Natural killer cell treated with Interleukin-12 subunit alpha and Interleukin-12 subunit beta and Interleukin-15 and Interleukin-18, amount 100 ng/mL, for 72 hours (primary cell): ENCODE measurements around the gene GPR22. TPM values are rescaled to one million over a fixed set of nuclear protein-coding genes. Genes with fewer than 3 reads are reported as not detected.

ENCODE experiments used
- ATAC-seq, 2 donors: fragments of 150-1000 bp; cut with Tn5 transposase in 1 of 2; sonication (Bioruptor Pico), chemical (Tn5 transposase) in 1 of 2; 2 replicates each; pipeline ENCODE4 v1.10.0; 2021
- DNase-seq: peaks from one replicate; pipeline ENCODE4 v3.0.0; 2022; ENCODE audit warnings: low spot score
- H3K27ac Mint-ChIP-seq, 2 donors: 1 replicate in 1 of 2; 2 replicates in 1 of 2; pipeline ENCODE4 v1.8.0; 2022; ENCODE audit warnings: mixed read lengths in 2 of 2, mild to moderate bottlenecking in 1 of 2, moderate library complexity in 1 of 2
- H3K27me3 Mint-ChIP-seq, 2 donors: 1 replicate in 1 of 2; 2 replicates in 1 of 2; pipeline ENCODE4 v1.8.0; 2022; ENCODE audit warnings: mixed read lengths in 2 of 2
- H3K36me3 Mint-ChIP-seq: one replicate; pipeline ENCODE4 v1.8.0; 2022; ENCODE audit warnings: mixed read lengths
- H3K4me1 Mint-ChIP-seq, 2 donors: 1 replicate in 1 of 2; 2 replicates in 1 of 2; pipeline ENCODE4 v1.8.0; 2022; ENCODE audit warnings: low read depth in 2 of 2, mixed read lengths in 2 of 2, mild to moderate bottlenecking in 1 of 2
- H3K4me3 Mint-ChIP-seq: one replicate; pipeline ENCODE4 v1.8.0; 2022; ENCODE audit warnings: mixed read lengths
- H3K9me3 Mint-ChIP-seq: 2 replicates; pipeline ENCODE4 v1.8.0; 2022; ENCODE audit warnings: mixed read lengths
- total RNA-seq, 2 donors: library from RNA; stranded (reverse); gene quantifications; one replicate each; pipeline ENCODE4 v1.2.3, GENCODE V29; 2022

Gene GPR22
- total RNA-seq: not detected

- H3K27ac Mint-ChIP-seq: no peak within 1 kb of the TSS
- H3K27me3 Mint-ChIP-seq: no peaks in the 10 kb centered on the region
- ATAC-seq: no peak
- no peak for DNase-seq
- H3K4me3 Mint-ChIP-seq: no peak within 1 kb of the TSS
- no peaks in the 10 kb centered on the region for H3K36me3 Mint-ChIP-seq
- no peaks in the 10 kb centered on the region for H3K9me3 Mint-ChIP-seq
- H3K4me1 Mint-ChIP-seq: no peaks in the 10 kb centered on the region
Measured at GRCh38 chr7:107469929-107470328, at the start of gene GPR22. Gene GPR22 (plus strand): TSS chr7:107470057. CDS start chr7:107474061, 4,004 bp downstream.

GRCh38 chr7:107427462-107427861 is 42.4 kb upstream of the GPR22 start:
- H3K9me3 Mint-ChIP-seq: no peaks in the 10 kb centered on the region
- H3K36me3 Mint-ChIP-seq: no peaks in the 10 kb centered on the region
- ATAC-seq: no peak
- no peak for DNase-seq
- H3K27me3 Mint-ChIP-seq: no peaks in the 10 kb centered on the region
- no peak overlapping the region for H3K27ac Mint-ChIP-seq
- peaks cover 10 to 12% of the 10 kb centered on the region in 2 donors for H3K4me1 Mint-ChIP-seq
- H3K4me3 Mint-ChIP-seq: no peak overlapping the region

GRCh38 chr7:107428642-107429041 is 41.2 kb upstream of the GPR22 start:
- Mint-ChIP-seq H3K4me1 (peaks cover 10 to 12% of the 10 kb centered on the region in 2 donors), H3K27me3 (no peaks in the 10 kb centered on the region), H3K4me3 (no peak overlapping the region), H3K9me3 (peaks cover 4% of the 10 kb centered on the region), H3K27ac (no peak overlapping the region), H3K36me3 (no peaks in the 10 kb centered on the region)
- ATAC-seq: no peak
- no peak for DNase-seq

DNA sequence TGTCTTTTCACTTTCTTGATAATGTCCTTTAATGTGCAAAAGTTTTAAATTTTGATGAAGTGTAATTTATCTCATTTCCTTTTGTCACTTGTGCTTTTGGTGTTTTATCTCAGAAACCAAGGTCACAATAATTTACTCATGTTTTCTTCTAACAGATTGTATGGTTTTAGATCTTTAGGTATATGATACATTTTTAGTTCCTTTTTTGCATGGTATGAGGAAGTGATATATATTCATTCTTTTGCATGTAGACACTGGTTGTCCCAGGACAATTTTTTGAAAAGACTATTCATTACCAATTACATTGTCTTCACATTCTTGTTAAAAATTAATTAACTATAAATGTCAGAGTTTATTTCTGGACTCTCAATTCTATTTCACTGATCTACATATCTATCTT is 39.8 kb upstream of the GPR22 start:
- H3K36me3 Mint-ChIP-seq: no peaks in the 10 kb centered on the region
- ATAC-seq (no peak), DNase-seq (no peak)
- peaks cover 10 to 12% of the 10 kb centered on the region in 2 donors for H3K4me1 Mint-ChIP-seq
- H3K27me3 Mint-ChIP-seq: no peaks in the 10 kb centered on the region
- peaks cover 4% of the 10 kb centered on the region for H3K9me3 Mint-ChIP-seq
- no peak overlapping the region for H3K4me3 Mint-ChIP-seq
- H3K27ac Mint-ChIP-seq: no peak overlapping the region

DNA sequence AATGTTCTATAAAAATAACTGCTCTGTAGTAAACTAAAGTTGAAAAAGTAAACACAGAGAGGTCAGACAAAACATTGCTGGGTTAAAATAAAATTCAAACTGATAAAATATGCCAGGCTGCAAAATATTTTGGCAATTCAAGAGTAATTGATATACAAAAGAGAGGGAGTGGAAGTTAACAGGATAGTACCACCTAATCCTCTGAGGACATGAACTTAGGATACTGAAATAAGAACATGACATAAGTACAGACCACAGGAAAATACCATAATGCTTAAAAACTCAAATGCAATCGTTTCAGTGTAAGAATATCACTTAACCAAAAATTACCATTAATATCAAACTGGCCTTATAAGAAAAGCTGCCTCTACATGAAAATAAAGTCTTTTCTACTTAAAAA is 37.6 kb upstream of the GPR22 start:
- Mint-ChIP-seq H3K36me3 (peaks cover 5% of the 10 kb centered on the region), H3K27ac (no peak overlapping the region), H3K4me1 (peaks cover 10 to 17% of the 10 kb centered on the region in 2 donors), H3K4me3 (no peak overlapping the region), H3K27me3 (no peaks in the 10 kb centered on the region), H3K9me3 (peaks cover 8% of the 10 kb centered on the region)
- ATAC-seq (no peak), DNase-seq (no peak)

DNA sequence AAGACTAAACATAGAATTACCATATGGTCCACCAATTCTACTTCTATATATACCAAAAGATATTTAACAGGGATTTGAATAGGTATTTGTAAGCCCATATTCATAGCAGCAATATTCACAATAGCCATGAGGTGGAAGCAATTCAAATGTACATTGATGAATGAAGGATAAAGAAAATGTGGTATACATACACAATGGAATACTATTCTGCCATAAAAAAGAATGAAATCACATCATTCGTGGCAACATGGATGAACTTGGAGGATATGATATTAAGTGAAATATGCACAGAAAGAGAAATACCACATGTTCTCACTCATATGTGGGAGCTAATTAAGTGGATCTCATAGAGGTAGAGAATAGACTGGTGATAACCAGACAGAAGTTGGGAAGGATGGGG is 34.1 kb upstream of the GPR22 start:
- H3K27ac Mint-ChIP-seq: no peak overlapping the region
- H3K27me3 Mint-ChIP-seq: no peaks in the 10 kb centered on the region
- ATAC-seq (no peak), DNase-seq (no peak)
- H3K4me1 Mint-ChIP-seq: peaks cover 6 to 8% of the 10 kb centered on the region in 2 donors
- H3K36me3 Mint-ChIP-seq: peaks cover 5% of the 10 kb centered on the region
- H3K4me3 Mint-ChIP-seq: no peak overlapping the region
- peaks cover 8% of the 10 kb centered on the region for H3K9me3 Mint-ChIP-seq

DNA sequence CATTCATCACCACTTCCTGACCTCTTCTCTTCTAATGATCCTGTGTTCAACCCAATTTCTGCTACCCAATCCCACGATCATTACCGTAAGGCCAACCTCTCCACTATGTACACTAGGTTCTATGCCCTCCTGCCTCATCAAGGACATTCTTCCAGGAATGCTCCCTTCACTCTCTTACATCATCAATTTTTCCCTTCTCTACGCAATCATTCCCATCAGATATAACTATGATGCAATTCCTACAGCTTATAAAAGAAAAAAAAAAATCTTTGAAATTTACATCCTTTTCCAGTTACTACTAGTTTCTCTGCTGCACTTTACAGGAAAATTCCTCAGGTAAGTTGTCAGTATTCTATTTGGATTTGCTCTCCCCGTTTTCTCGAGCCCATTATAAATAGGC is 30.8 kb upstream of the GPR22 start:
- Mint-ChIP-seq H3K27ac (no peak overlapping the region), H3K4me1 (peaks cover 0 to 5% of the 10 kb centered on the region in 2 donors), H3K27me3 (no peaks in the 10 kb centered on the region), H3K36me3 (peaks cover 13% of the 10 kb centered on the region), H3K9me3 (peaks cover 4% of the 10 kb centered on the region), H3K4me3 (no peak overlapping the region)
- DNase-seq (no peak), ATAC-seq (no peak)

DNA sequence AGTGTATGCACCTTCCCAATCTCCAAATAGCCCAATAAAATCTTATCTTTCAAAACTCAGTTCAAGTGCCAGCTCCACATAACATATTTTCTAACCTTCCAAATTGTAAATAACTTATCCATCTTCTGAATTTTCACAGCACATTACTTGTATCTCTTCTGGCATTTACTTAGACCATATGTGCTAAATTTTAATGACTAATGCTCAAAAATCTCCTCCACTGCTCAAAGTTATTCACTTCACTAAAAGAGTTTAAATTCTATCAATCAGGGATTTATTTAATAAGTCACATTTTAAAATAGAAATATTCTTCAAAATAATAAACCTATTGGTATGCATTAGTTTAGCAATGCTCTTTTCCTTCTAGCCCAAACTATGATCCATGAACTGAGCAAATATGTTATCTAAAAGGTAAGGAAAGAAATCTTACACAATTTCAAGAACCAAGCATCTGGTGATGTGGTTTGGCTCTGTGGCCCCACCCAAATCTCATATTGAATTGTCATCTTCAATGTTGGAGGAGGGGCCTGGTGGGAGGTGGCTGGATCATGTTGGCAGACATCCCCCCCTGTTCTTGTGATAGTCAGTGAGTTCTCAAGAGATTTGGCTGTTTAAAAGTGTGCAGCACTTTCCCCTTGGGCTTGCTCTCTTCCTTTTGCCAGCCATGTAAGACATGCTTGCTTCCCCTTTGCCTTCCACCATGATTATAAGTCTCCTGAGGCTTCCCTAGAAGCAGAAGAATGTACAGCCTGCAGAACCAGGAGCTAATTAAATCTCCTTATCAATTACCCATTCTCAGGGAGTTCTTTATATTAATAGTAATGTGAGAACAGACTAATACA is 28.1 kb upstream of the GPR22 start:
- H3K4me1 Mint-ChIP-seq: peaks cover 0 to under 1% of the 10 kb centered on the region in 2 donors
- H3K27ac Mint-ChIP-seq: no peak overlapping the region
- no peak for DNase-seq
- H3K36me3 Mint-ChIP-seq: peaks cover 8% of the 10 kb centered on the region
- H3K27me3 Mint-ChIP-seq: no peaks in the 10 kb centered on the region
- no peak for ATAC-seq
- H3K4me3 Mint-ChIP-seq: no peak overlapping the region
- H3K9me3 Mint-ChIP-seq: no peaks in the 10 kb centered on the region

DNA sequence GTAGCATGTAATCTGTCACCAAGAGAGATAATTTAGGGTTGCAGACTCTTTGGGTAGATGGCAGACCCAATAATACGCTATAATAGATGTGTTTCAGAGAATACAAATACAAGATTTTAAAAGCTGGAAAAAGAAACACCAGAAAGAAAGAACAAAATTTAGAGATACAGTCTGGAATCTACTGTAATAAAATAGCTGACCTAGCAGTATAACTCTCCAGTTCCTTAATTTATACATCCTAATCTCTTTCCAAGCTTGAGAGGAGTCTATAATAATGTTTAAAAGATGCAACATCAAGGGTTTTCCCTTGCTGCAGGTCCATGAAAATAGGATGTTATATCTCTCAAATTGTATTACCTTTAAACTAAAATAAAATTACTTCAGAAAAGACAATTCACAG is 27.2 kb upstream of the GPR22 start:
- H3K36me3 Mint-ChIP-seq: peaks cover 8% of the 10 kb centered on the region
- ATAC-seq: no peak
- H3K27me3 Mint-ChIP-seq: no peaks in the 10 kb centered on the region
- H3K9me3 Mint-ChIP-seq: no peaks in the 10 kb centered on the region
- no peak overlapping the region for H3K27ac Mint-ChIP-seq
- no peak for DNase-seq
- peaks cover 3 to 6% of the 10 kb centered on the region in 2 donors for H3K4me1 Mint-ChIP-seq
- no peak overlapping the region for H3K4me3 Mint-ChIP-seq

DNA sequence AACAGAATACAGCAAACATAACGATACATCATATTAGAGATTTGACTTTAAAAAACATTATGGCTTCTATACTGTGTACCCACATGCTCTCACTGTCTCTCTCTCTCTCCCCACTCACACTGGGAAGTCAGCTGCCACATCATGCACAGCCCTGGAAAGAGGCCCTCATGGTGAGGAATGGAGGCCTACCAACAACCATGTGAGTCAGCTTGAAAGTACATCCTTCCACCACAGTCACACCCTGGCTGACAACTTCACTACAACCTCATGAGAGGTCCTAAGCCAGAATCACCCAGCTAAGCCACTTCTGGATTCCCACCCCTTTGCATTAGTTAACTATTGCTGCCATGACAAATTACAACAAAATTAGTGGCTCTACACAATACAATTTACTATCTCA is 23.3 kb upstream of the GPR22 start:
- Mint-ChIP-seq H3K9me3 (no peaks in the 10 kb centered on the region), H3K27me3 (no peaks in the 10 kb centered on the region), H3K4me3 (no peak overlapping the region), H3K4me1 (peaks cover 3 to 6% of the 10 kb centered on the region in 2 donors), H3K27ac (no peak overlapping the region), H3K36me3 (peaks cover 5% of the 10 kb centered on the region)
- DNase-seq (no peak), ATAC-seq (peak; percentile 59 to 61)

DNA sequence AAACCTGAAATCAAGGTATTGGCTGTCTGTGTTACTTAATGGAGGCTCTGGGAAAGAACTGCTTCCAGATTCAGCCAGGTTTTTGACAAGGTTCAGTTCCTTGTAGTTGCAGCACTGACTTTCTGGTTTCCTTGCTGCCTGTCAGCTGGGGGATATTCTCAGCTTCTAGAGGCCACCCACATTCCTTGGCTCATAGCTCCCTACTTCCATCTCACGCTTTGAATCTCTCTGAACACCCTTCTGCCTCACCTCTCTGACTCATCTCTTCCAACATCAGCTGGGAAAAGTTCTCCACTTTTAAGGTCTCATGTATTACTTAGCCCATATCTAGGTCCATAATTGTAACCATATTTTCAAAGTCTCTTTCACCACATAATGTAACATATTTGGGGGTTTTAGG is 22.9 kb upstream of the GPR22 start:
- no peaks in the 10 kb centered on the region for H3K27me3 Mint-ChIP-seq
- no peak overlapping the region for H3K27ac Mint-ChIP-seq
- no peaks in the 10 kb centered on the region for H3K9me3 Mint-ChIP-seq
- no peak overlapping the region for H3K4me3 Mint-ChIP-seq
- H3K36me3 Mint-ChIP-seq: peaks cover 1% of the 10 kb centered on the region
- DNase-seq: no peak
- ATAC-seq: no peak
- H3K4me1 Mint-ChIP-seq: peaks cover 5 to 6% of the 10 kb centered on the region in 2 donors

DNA sequence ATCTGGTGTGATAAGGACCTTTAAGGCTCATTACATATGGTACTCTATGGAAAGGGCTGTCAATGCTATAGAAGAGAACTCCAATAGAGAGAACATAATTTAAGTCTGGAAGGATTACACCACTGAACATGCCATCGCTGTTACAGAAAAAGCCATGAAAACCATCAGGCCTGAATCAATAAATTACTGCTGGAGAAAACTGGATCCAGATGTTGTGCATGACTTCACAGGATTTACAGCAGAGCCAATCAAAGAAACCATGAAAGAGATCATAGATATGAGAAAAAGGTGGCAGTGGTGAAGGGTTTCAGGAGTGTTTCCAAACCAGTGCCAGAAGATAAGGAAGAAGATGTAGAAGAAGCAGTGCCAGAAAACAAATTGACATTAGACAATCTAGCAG is 18.9 kb upstream of the GPR22 start:
- Mint-ChIP-seq H3K4me3 (no peak overlapping the region), H3K9me3 (no peaks in the 10 kb centered on the region), H3K27ac (no peak overlapping the region), H3K27me3 (no peaks in the 10 kb centered on the region), H3K36me3 (no peaks in the 10 kb centered on the region), H3K4me1 (peaks cover 6 to 7% of the 10 kb centered on the region in 2 donors)
- DNase-seq (no peak), ATAC-seq (no peak)

DNA sequence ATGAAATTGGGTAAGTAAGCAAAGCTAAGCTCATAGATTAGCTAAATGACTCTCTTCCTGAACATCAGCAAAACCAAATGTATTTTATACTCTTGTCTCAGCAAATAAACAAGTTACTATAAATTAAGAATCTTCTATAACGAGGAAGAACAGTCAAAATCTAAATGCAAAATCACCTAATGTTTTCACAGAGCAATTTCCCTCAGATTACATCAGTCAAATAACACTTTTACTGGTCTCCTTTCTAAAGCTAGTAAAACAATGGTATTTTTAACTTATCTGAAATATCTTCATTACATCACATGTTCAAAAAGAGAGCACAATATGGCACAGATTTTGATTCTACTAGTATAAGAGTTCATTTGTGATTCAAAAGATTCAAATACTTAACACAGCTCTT is 16.5 kb upstream of the GPR22 start:
- Mint-ChIP-seq H3K4me3 (no peak overlapping the region), H3K4me1 (peaks cover 0 to 4% of the 10 kb centered on the region in 2 donors), H3K27ac (no peak overlapping the region), H3K27me3 (no peaks in the 10 kb centered on the region), H3K9me3 (no peaks in the 10 kb centered on the region), H3K36me3 (peaks cover 16% of the 10 kb centered on the region)
- no peak for ATAC-seq
- no peak for DNase-seq

GRCh38 chr7:107461938-107462533 is 7.8 kb upstream of the GPR22 start:
- DNase-seq (no peak), ATAC-seq (no peak)
- H3K27ac Mint-ChIP-seq: no peak overlapping the region
- H3K27me3 Mint-ChIP-seq: no peaks in the 10 kb centered on the region
- no peaks in the 10 kb centered on the region for H3K4me1 Mint-ChIP-seq
- H3K9me3 Mint-ChIP-seq: no peaks in the 10 kb centered on the region
- H3K4me3 Mint-ChIP-seq: no peak overlapping the region
- H3K36me3 Mint-ChIP-seq: peaks cover 11% of the 10 kb centered on the region
